Fibroblast of mammary gland (primary cell): ENCODE measurements around the gene SH3BP5.

Source experiments
- DNase-seq: peaks from one replicate; pipeline ENCODE4 v3.0.0-alpha.2; 2010; ENCODE audit warnings: low read depth
- H3K4me3 ChIP-seq: 2 replicates; pipeline ENCODE4 v1.5.1; 2011; ENCODE audit warnings: low read depth, mild to moderate bottlenecking, low read length, moderate library complexity; ENCODE audit not compliant: control insufficient read depth
- TF ChIP-seq, protein P1 (sequence below): conservative IDR thresholded peaks from 2 replicates; pipeline ENCODE4 v1.5.1; 2011; ENCODE audit warnings: low read depth, low read length, inconsistent platforms; ENCODE audit not compliant: control insufficient read depth, insufficient read depth

The SH3BP5 gene

DNA sequence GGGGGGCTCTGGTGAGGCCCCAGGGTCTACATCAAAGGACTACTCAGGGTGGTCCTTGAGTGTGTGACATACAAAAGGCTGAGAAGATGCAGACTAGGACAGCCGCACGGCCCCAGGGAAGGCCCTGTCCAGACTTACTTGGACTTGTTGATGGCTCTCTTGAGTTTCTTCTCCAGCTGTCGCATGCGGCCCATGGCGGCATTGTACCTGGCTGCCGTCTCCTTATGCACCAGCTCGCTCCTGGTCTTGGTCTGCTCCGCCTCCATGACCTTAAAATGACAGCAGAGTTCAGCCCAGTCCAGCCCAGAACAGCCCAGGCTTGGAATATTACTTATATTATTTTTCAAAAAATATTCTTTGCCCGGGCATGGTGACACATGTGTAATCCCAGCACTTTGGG is 70.4 kb downstream of the SH3BP5 start:
- no peak for DNase-seq
- TF ChIP-seq, protein P1, sequence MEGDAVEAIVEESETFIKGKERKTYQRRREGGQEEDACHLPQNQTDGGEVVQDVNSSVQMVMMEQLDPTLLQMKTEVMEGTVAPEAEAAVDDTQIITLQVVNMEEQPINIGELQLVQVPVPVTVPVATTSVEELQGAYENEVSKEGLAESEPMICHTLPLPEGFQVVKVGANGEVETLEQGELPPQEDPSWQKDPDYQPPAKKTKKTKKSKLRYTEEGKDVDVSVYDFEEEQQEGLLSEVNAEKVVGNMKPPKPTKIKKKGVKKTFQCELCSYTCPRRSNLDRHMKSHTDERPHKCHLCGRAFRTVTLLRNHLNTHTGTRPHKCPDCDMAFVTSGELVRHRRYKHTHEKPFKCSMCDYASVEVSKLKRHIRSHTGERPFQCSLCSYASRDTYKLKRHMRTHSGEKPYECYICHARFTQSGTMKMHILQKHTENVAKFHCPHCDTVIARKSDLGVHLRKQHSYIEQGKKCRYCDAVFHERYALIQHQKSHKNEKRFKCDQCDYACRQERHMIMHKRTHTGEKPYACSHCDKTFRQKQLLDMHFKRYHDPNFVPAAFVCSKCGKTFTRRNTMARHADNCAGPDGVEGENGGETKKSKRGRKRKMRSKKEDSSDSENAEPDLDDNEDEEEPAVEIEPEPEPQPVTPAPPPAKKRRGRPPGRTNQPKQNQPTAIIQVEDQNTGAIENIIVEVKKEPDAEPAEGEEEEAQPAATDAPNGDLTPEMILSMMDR, result no peak

DNA sequence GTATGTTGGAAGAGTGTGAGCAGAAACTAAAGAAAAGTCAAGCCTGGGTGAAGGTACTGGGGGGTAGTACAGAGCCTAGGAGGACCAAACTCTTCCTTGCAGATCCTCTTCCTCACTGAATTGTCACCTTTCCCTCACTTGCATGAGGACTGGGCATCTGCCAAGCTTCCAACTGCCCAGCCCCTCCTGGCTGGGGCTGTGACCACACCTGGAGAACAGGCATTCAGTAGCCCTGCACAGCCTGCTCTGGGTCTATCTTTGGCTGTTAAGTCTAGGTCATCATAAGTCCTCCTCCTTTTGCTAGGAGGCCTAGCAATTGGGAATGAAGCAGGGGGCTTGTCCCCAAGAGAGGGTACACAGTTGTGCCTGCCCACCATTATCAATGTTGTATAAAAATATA is 71.1 kb downstream of the SH3BP5 start:
- H3K4me3 ChIP-seq, result no peak overlapping the region
- TF ChIP-seq, protein P1, result no peak
- no peak for DNase-seq

More for the DNA sequence above, 70.4 kb downstream of the SH3BP5 start:
- no peak overlapping the region for H3K4me3 ChIP-seq

DNA sequence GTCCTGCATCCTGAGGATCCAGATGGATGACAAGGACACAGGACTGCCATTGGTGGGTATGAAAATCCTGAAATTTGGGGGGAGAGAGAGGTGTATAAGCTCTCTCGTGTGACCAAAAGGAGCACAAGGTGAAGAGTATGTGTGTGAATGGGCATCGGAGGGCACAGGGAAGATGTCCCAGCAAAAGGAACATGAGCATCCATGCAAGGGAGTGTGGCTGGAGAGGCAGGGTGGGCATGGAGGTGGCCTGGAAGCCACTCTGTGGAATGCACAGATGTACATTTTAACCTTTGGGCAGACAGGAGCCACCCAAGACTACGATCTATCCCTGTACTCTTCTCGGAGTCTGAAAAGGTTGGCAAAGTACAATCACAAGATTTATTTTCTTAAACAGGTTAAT is 71.9 kb downstream of the SH3BP5 start:
- TF ChIP-seq, protein P1, result no peak
- no peak overlapping the region for H3K4me3 ChIP-seq

DNA sequence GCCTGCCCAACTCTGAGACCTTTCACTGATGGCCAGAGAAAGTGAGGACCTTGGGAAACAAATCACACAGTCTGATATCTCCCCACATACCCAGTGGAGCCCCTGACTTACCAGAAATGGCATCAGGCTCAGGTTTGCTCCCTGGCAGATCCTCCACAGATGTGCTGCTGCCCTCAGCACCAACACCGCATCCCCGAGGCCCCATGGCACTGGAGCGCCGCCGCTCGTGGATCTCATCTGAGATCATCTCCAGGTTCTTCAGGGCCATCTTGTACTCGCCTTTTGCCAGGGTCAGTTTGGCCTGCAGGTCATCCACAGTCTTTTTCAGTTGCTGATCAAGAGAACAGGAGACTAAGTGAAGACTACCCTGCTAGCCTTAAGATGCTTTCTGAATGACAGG is 73.7 kb downstream of the SH3BP5 start:
- no peak for DNase-seq
- TF ChIP-seq, protein P1, result no peak
- H3K4me3 ChIP-seq, result no peak overlapping the region

More for the DNA sequence above, 71.9 kb downstream of the SH3BP5 start:
- DNase-seq, result no peak

DNA sequence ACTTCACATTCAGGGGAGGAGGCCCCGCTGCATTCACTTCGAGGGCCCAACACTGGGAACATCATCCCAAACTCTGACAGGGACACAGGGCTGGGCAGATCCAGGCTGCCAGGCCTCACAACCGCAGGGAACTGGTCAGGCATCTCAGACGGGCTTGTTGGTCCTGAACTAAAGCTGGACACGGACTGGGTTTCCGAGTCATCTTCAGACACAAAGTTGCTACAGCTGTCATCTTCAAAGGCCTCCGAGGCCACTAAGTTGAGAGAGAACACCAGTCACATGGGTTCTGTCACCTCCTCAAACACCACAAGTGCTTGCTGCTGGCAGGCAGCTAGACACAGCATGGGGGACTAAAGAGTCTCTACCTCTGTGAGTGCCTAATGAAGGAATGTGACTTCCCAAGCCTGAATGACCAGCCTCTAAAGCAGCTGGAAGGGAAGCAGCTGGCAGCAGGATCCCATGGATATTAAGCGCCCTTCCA is 75.5 kb downstream of the SH3BP5 start:
- no peak overlapping the region for H3K4me3 ChIP-seq
- TF ChIP-seq, protein P1, result no peak
- no peak for DNase-seq

DNA sequence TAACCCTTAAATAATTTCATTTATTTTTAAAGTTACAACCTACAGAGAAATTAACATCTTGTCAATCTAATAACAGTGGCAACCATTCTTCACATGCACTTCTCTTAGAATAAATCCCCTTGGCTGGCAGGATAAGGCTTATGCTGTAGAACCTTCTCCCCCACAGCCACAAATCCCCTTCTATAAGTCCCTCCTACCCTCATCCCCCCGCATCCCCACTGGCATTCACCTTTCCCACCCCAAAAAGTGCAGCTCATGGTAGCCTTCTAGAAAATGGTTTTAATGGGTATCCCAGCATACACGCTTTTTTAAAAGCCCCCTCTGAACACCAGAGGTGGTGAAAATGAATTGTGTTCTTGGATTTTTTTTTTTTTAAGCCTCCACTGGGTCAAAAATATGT is 77.2 kb downstream of the SH3BP5 start:
- TF ChIP-seq, protein P1, result no peak
- DNase-seq, result no peak

More for the DNA sequence above, 77.2 kb downstream of the SH3BP5 start:
- no peak overlapping the region for H3K4me3 ChIP-seq
